HEK293 (cell line): ENCODE measurements around the gene IFRD2.

Experiments used
- GLI4 ChIP-seq: fragments of 450-650 bp; formaldehyde crosslinking; IDR thresholded peaks from 2 replicates; pipeline ENCODE4 v1.5.1; 2016; ENCODE audit warnings: missing biosample characterization, missing genetic modification characterization
- KLF9 ChIP-seq: fragments of 450-650 bp; formaldehyde crosslinking; IDR thresholded peaks from 2 replicates; pipeline ENCODE4 v1.5.1; 2016; ENCODE audit warnings: missing biosample characterization, missing genetic modification characterization, low read depth
- PRDM1 ChIP-seq: fragments of 450-650 bp; formaldehyde crosslinking; IDR thresholded peaks from 2 replicates; pipeline ENCODE4; 2016; ENCODE audit warnings: missing biosample characterization, missing genetic modification characterization
- SP7 ChIP-seq: fragments of 450-650 bp; formaldehyde crosslinking; IDR thresholded peaks from 2 replicates; pipeline ENCODE4 v1.5.1; 2016; ENCODE audit warnings: missing biosample characterization, missing genetic modification characterization
- YY1 ChIP-seq: fragments of 450-650 bp; formaldehyde crosslinking; IDR thresholded peaks from 2 replicates; pipeline ENCODE4 v1.5.1; 2018; ENCODE audit warnings: missing biosample characterization, missing genetic modification characterization
- ZBTB17 ChIP-seq: fragments of 450-650 bp; formaldehyde crosslinking; IDR thresholded peaks from 2 replicates; pipeline ENCODE4 v1.5.1; 2016; ENCODE audit warnings: missing biosample characterization, missing genetic modification characterization
- ZBTB20 ChIP-seq: fragments of 450-650 bp; formaldehyde crosslinking; IDR thresholded peaks from 2 replicates; pipeline ENCODE4 v1.5.1; 2016; ENCODE audit warnings: missing biosample characterization, missing genetic modification characterization
- ZBTB7A ChIP-seq: fragments of 450-650 bp; formaldehyde crosslinking; IDR thresholded peaks from 2 replicates; pipeline ENCODE4 v1.5.1; 2016; ENCODE audit warnings: low read depth, missing biosample characterization, missing genetic modification characterization
- ZFP37 ChIP-seq: fragments of 450-650 bp; formaldehyde crosslinking; IDR thresholded peaks from 2 replicates; pipeline ENCODE4 v1.5.1; 2016; ENCODE audit warnings: missing biosample characterization, missing genetic modification characterization
- ZNF174 ChIP-seq: fragments of 450-650 bp; formaldehyde crosslinking; IDR thresholded peaks from 2 replicates; pipeline ENCODE4 v1.5.0; 2017; ENCODE audit warnings: missing biosample characterization, mild to moderate bottlenecking, missing genetic modification characterization
- ZNF335 ChIP-seq: fragments of 450-650 bp; formaldehyde crosslinking; conservative IDR thresholded peaks from 2 replicates; pipeline ENCODE4 v1.5.1; 2016; ENCODE audit warnings: missing biosample characterization, missing genetic modification characterization
- ZNF433 ChIP-seq: fragments of 450-650 bp; formaldehyde crosslinking; IDR thresholded peaks from 2 replicates; pipeline ENCODE4 v1.5.1; 2016; ENCODE audit warnings: missing biosample characterization, missing genetic modification characterization, low read depth
- ZNF514 ChIP-seq: fragments of 450-650 bp; formaldehyde crosslinking; IDR thresholded peaks from 2 replicates; pipeline ENCODE4 v1.5.1; 2016; ENCODE audit warnings: missing biosample characterization, missing genetic modification characterization
- ZNF529 ChIP-seq: fragments of 450-650 bp; formaldehyde crosslinking; IDR thresholded peaks from 2 replicates; pipeline ENCODE4 v1.5.1; 2017; ENCODE audit warnings: missing genetic modification characterization, missing biosample characterization; ENCODE audit not compliant: insufficient replicate concordance
- ZNF626 ChIP-seq: fragments of 450-650 bp; sonication (Bioruptor Pico); formaldehyde crosslinking; IDR thresholded peaks from 2 replicates; pipeline ENCODE4 v1.5.1; 2018; ENCODE audit warnings: missing biosample characterization, missing genetic modification characterization, inconsistent platforms
- ZNF660 ChIP-seq: fragments of 450-650 bp; IDR thresholded peaks from 2 replicates; pipeline ENCODE4 v1.5.1; 2018; ENCODE audit warnings: missing biosample characterization, mild to moderate bottlenecking, missing genetic modification characterization
- ZNF701 ChIP-seq: fragments of 450-650 bp; formaldehyde crosslinking; IDR thresholded peaks from 2 replicates; pipeline ENCODE4 v1.5.1; 2016; ENCODE audit warnings: missing biosample characterization, missing genetic modification characterization
- ZNF776 ChIP-seq: fragments of 450-650 bp; formaldehyde crosslinking; IDR thresholded peaks from 2 replicates; pipeline ENCODE4 v1.5.0; 2017; ENCODE audit warnings: missing biosample characterization, missing genetic modification characterization, borderline replicate concordance
- ZNF843 ChIP-seq: fragments of 450-650 bp; formaldehyde crosslinking; IDR thresholded peaks from 2 replicates; pipeline ENCODE4 v1.5.1; 2016; ENCODE audit warnings: missing biosample characterization, missing genetic modification characterization
- ZXDB ChIP-seq: fragments of 450-650 bp; formaldehyde crosslinking; IDR thresholded peaks from 2 replicates; pipeline ENCODE4 v1.5.1; 2016; ENCODE audit warnings: missing biosample characterization, missing genetic modification characterization
- TF ChIP-seq, protein P1 (sequence below): fragments of 450-650 bp; formaldehyde crosslinking; IDR thresholded peaks from 2 replicates; pipeline ENCODE4 v1.5.1; 2016; ENCODE audit warnings: missing biosample characterization, missing genetic modification characterization
- TF ChIP-seq, protein P2 (sequence below): fragments of 450-650 bp; formaldehyde crosslinking; IDR thresholded peaks from 2 replicates; pipeline ENCODE4 v1.5.1; 2017; ENCODE audit warnings: missing biosample characterization, missing genetic modification characterization
- TF ChIP-seq, protein P3 (sequence below): fragments of 450-650 bp; formaldehyde crosslinking; IDR thresholded peaks from 2 replicates; pipeline ENCODE4 v1.5.1; 2017; ENCODE audit warnings: missing biosample characterization, missing genetic modification characterization
- TF ChIP-seq, protein P4 (sequence below): fragments of 450-650 bp; formaldehyde crosslinking; IDR thresholded peaks from 2 replicates; pipeline ENCODE4 v1.5.1; 2016; ENCODE audit warnings: missing biosample characterization, missing genetic modification characterization, borderline replicate concordance
- TF ChIP-seq, protein P5 (sequence below): fragments of 450-650 bp; formaldehyde crosslinking; IDR thresholded peaks from 2 replicates; pipeline ENCODE4 v1.5.1; 2016; ENCODE audit warnings: missing biosample characterization, missing genetic modification characterization

IFRD2 gene

DNA sequence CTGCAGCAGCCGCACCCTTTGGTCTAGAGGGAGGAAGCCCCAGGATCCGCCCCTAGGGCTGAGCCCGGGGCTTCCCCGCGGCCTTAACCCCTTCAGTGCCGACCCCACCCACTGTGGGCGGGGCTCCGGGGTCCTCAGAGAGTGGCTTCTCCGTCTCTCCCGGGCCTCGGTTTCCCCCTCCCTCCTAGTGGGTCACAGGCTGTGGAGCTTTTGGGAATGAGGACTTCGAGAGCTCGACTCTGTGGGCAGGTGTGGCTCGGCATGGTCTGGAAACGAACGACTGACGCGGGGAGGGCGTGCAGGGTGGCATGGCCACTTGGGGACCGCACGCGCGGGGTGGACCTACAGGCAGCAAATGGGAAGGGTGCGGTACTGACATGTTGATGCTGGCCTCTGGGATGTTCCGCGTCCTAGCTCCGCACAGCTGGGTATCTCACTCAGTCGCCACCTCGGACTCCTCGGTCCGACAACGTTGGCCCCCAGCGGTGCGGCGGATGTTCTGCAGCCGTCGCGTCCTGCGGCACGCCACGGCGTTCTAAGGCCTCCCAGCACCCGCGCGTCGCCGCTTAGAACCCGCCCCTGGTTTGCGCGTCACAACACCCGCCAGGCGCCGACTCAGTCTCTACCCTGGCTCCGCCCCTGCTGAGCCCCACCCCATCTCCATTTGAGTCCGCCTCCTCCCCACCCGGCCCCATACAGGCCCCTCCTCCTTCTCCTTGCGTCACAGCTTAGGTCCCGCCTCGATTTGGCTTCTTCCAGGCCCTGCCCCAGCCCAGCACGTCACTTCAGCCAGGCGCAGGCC, 6.8 kb upstream of the IFRD2 start, which contains the start of the genes HYAL3 and NAA80 (continued):
- TF ChIP-seq, protein P1, sequence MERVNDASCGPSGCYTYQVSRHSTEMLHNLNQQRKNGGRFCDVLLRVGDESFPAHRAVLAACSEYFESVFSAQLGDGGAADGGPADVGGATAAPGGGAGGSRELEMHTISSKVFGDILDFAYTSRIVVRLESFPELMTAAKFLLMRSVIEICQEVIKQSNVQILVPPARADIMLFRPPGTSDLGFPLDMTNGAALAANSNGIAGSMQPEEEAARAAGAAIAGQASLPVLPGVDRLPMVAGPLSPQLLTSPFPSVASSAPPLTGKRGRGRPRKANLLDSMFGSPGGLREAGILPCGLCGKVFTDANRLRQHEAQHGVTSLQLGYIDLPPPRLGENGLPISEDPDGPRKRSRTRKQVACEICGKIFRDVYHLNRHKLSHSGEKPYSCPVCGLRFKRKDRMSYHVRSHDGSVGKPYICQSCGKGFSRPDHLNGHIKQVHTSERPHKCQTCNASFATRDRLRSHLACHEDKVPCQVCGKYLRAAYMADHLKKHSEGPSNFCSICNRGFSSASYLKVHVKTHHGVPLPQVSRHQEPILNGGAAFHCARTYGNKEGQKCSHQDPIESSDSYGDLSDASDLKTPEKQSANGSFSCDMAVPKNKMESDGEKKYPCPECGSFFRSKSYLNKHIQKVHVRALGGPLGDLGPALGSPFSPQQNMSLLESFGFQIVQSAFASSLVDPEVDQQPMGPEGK: no peak; the same call in none of the 2 replicates
- TF ChIP-seq PRDM1 (tag by site-specific recombination): no peak
- no peak for TF ChIP-seq ZBTB17 (tag by site-specific recombination)
- peak; percentile 67; the same call in 1 of the 2 replicates for TF ChIP-seq ZFP37 (tag by site-specific recombination)
- TF ChIP-seq ZNF335 (tag by site-specific recombination): peak; percentile 96
- no peak for TF ChIP-seq YY1 (tag by site-specific recombination)
- no peak for TF ChIP-seq ZNF626
- TF ChIP-seq, protein P2, sequence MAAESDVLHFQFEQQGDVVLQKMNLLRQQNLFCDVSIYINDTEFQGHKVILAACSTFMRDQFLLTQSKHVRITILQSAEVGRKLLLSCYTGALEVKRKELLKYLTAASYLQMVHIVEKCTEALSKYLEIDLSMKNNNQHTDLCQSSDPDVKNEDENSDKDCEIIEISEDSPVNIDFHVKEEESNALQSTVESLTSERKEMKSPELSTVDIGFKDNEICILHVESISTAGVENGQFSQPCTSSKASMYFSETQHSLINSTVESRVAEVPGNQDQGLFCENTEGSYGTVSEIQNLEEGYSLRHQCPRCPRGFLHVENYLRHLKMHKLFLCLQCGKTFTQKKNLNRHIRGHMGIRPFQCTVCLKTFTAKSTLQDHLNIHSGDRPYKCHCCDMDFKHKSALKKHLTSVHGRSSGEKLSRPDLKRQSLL: no peak
- no peak for TF ChIP-seq ZNF433 (tag by site-specific recombination)
- TF ChIP-seq SP7 (tag by site-specific recombination): peak; percentile 62
- TF ChIP-seq, protein P3, sequence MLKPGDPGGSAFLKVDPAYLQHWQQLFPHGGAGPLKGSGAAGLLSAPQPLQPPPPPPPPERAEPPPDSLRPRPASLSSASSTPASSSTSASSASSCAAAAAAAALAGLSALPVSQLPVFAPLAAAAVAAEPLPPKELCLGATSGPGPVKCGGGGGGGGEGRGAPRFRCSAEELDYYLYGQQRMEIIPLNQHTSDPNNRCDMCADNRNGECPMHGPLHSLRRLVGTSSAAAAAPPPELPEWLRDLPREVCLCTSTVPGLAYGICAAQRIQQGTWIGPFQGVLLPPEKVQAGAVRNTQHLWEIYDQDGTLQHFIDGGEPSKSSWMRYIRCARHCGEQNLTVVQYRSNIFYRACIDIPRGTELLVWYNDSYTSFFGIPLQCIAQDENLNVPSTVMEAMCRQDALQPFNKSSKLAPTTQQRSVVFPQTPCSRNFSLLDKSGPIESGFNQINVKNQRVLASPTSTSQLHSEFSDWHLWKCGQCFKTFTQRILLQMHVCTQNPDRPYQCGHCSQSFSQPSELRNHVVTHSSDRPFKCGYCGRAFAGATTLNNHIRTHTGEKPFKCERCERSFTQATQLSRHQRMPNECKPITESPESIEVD (tag by site-specific recombination): no peak
- no peak for TF ChIP-seq ZNF843 (tag by site-specific recombination)
- no peak for TF ChIP-seq ZNF776
- TF ChIP-seq ZNF514 (tag by site-specific recombination): no peak
- TF ChIP-seq ZBTB7A: no peak
- no peak for TF ChIP-seq ZNF660 (tag by site-specific recombination)
- TF ChIP-seq ZBTB20 (tag by site-specific recombination): peak; percentile 71
- TF ChIP-seq KLF9 (tag by site-specific recombination): peak; percentile 91
- no peak for TF ChIP-seq ZNF529 (tag by site-specific recombination)
- TF ChIP-seq, protein P4, sequence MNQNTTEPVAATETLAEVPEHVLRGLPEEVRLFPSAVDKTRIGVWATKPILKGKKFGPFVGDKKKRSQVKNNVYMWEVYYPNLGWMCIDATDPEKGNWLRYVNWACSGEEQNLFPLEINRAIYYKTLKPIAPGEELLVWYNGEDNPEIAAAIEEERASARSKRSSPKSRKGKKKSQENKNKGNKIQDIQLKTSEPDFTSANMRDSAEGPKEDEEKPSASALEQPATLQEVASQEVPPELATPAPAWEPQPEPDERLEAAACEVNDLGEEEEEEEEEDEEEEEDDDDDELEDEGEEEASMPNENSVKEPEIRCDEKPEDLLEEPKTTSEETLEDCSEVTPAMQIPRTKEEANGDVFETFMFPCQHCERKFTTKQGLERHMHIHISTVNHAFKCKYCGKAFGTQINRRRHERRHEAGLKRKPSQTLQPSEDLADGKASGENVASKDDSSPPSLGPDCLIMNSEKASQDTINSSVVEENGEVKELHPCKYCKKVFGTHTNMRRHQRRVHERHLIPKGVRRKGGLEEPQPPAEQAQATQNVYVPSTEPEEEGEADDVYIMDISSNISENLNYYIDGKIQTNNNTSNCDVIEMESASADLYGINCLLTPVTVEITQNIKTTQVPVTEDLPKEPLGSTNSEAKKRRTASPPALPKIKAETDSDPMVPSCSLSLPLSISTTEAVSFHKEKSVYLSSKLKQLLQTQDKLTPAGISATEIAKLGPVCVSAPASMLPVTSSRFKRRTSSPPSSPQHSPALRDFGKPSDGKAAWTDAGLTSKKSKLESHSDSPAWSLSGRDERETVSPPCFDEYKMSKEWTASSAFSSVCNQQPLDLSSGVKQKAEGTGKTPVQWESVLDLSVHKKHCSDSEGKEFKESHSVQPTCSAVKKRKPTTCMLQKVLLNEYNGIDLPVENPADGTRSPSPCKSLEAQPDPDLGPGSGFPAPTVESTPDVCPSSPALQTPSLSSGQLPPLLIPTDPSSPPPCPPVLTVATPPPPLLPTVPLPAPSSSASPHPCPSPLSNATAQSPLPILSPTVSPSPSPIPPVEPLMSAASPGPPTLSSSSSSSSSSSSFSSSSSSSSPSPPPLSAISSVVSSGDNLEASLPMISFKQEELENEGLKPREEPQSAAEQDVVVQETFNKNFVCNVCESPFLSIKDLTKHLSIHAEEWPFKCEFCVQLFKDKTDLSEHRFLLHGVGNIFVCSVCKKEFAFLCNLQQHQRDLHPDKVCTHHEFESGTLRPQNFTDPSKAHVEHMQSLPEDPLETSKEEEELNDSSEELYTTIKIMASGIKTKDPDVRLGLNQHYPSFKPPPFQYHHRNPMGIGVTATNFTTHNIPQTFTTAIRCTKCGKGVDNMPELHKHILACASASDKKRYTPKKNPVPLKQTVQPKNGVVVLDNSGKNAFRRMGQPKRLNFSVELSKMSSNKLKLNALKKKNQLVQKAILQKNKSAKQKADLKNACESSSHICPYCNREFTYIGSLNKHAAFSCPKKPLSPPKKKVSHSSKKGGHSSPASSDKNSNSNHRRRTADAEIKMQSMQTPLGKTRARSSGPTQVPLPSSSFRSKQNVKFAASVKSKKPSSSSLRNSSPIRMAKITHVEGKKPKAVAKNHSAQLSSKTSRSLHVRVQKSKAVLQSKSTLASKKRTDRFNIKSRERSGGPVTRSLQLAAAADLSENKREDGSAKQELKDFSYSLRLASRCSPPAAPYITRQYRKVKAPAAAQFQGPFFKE (tag by site-specific recombination): no peak
- TF ChIP-seq, protein P5, sequence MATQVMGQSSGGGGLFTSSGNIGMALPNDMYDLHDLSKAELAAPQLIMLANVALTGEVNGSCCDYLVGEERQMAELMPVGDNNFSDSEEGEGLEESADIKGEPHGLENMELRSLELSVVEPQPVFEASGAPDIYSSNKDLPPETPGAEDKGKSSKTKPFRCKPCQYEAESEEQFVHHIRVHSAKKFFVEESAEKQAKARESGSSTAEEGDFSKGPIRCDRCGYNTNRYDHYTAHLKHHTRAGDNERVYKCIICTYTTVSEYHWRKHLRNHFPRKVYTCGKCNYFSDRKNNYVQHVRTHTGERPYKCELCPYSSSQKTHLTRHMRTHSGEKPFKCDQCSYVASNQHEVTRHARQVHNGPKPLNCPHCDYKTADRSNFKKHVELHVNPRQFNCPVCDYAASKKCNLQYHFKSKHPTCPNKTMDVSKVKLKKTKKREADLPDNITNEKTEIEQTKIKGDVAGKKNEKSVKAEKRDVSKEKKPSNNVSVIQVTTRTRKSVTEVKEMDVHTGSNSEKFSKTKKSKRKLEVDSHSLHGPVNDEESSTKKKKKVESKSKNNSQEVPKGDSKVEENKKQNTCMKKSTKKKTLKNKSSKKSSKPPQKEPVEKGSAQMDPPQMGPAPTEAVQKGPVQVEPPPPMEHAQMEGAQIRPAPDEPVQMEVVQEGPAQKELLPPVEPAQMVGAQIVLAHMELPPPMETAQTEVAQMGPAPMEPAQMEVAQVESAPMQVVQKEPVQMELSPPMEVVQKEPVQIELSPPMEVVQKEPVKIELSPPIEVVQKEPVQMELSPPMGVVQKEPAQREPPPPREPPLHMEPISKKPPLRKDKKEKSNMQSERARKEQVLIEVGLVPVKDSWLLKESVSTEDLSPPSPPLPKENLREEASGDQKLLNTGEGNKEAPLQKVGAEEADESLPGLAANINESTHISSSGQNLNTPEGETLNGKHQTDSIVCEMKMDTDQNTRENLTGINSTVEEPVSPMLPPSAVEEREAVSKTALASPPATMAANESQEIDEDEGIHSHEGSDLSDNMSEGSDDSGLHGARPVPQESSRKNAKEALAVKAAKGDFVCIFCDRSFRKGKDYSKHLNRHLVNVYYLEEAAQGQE: no peak
- no peak for TF ChIP-seq GLI4
- TF ChIP-seq ZXDB (tag by site-specific recombination): peak; percentile 81
- no peak for TF ChIP-seq ZNF701 (tag by site-specific recombination)
- TF ChIP-seq ZNF174 (tag by site-specific recombination): no peak
